CD4-positive, alpha-beta memory T cell (primary cell): ENCODE data around the gene UCN. TPM values are rescaled to one million over a fixed set of nuclear protein-coding genes. Genes with fewer than 3 reads are reported as not detected.

ENCODE experiments used
- polyA plus RNA-seq, 2 donors: library from polyadenylated mRNA; unstranded; fragments of 300-500 nt; fragmentation: Illumina TruSeq; gene quantifications; one replicate each; pipeline ENCODE4 v1.2.3, GENCODE V29; 2021
- total RNA-seq, 2 experiments: library from RNA; stranded (reverse); gene quantifications; one replicate each; pipeline ENCODE4 v1.2.3, GENCODE V29; 2021

UCN gene
- total and polyA plus RNA-seq, 4 experiments from 2014 or later: 0.84 to 5.4 (median 5.1) TPM; not detected in 1

Other genes with a start within 250 kb of the UCN start
- 100 to 1,000 TPM; 269 to 296 TPM for gene OST4, start 236.8 kb downstream of the UCN start, total RNA-seq
- 100 to 1,000 TPM; 877 to 958 TPM for gene OST4, start 236.8 kb downstream of the UCN start, polyA plus RNA-seq
- gene EMILIN1, start 229.8 kb downstream of the UCN start, total RNA-seq: under 1 TPM; 0.33 to 0.81 TPM
- under 1 TPM; 0.35 to 0.67 TPM for gene EMILIN1, start 229.8 kb downstream of the UCN start, polyA plus RNA-seq
- 1 to 10 TPM; 6.0 to 8.6 TPM for gene KHK, start 221.7 kb downstream of the UCN start, total RNA-seq
- 1 to 10 TPM; 6.3 to 8.2 TPM for gene KHK, start 221.7 kb downstream of the UCN start, polyA plus RNA-seq
- gene CGREF1, start 189.3 kb downstream of the UCN start, total RNA-seq: under 1 TPM in 1 of 2 experiments, not detected in 1; 0.47 TPM
- gene CGREF1, start 189.3 kb downstream of the UCN start, polyA plus RNA-seq: under 1 TPM in 1 of 2 donors, not detected in 1; 0.36 TPM
- 1 to 10 TPM; 1.3 to 2.1 TPM for gene ABHD1, start 184.6 kb downstream of the UCN start, total RNA-seq
- 1 to 10 TPM in 1 of 2 donors, under 1 TPM in 1; 0.49 to 1.1 TPM for gene ABHD1, start 184.6 kb downstream of the UCN start, polyA plus RNA-seq
- gene PREB, start 173.8 kb downstream of the UCN start, total RNA-seq: 10 to 100 TPM; 64.5 to 65.3 TPM
- gene PREB, start 173.8 kb downstream of the UCN start, polyA plus RNA-seq: 10 to 100 TPM; 65.5 to 74.2 TPM
- not detected for gene PRR30, start 169.0 kb downstream of the UCN start, total RNA-seq
- gene PRR30, start 169.0 kb downstream of the UCN start, polyA plus RNA-seq: not detected
- not detected for gene TCF23, start 159.4 kb downstream of the UCN start, total RNA-seq
- gene TCF23, start 159.4 kb downstream of the UCN start, polyA plus RNA-seq: not detected
- gene ATRAID, start 96.4 kb downstream of the UCN start, total RNA-seq: 100 to 1,000 TPM; 103 to 109 TPM
- 100 to 1,000 TPM; 279 to 443 TPM for gene ATRAID, start 96.4 kb downstream of the UCN start, polyA plus RNA-seq
- gene SLC5A6, start 96.2 kb downstream of the UCN start, total RNA-seq: 10 to 100 TPM; 21.9 to 25.1 TPM
- 10 to 100 TPM; 18.9 to 21.7 TPM for gene SLC5A6, start 96.2 kb downstream of the UCN start, polyA plus RNA-seq
- 10 to 100 TPM; 47.6 to 49.3 TPM for gene CAD, start 91.1 kb downstream of the UCN start, total RNA-seq
- gene CAD, start 91.1 kb downstream of the UCN start, polyA plus RNA-seq: 10 to 100 TPM; 11.3 to 24.1 TPM
- not detected for gene SLC30A3, start 45.4 kb downstream of the UCN start, total RNA-seq
- gene SLC30A3, start 45.4 kb downstream of the UCN start, polyA plus RNA-seq: not detected
- not detected for gene DNAJC5G, start 33.0 kb downstream of the UCN start, total RNA-seq
- not detected for gene DNAJC5G, start 33.0 kb downstream of the UCN start, polyA plus RNA-seq
- under 1 TPM in 1 of 2 experiments, not detected in 1; 0.17 TPM for gene TRIM54, start 26.0 kb downstream of the UCN start, total RNA-seq
- not detected for gene TRIM54, start 26.0 kb downstream of the UCN start, polyA plus RNA-seq
- 10 to 100 TPM; 89.3 to 93.3 TPM for gene MPV17, start 14.7 kb upstream of the UCN start, total RNA-seq
- gene MPV17, start 14.7 kb upstream of the UCN start, polyA plus RNA-seq: 100 to 1,000 TPM; 125 to 162 TPM
- 10 to 100 TPM; 82.9 to 90.8 TPM for gene GTF3C2, start 48.3 kb upstream of the UCN start, total RNA-seq
- 10 to 100 TPM; 37.7 to 51.8 TPM for gene GTF3C2, start 48.3 kb upstream of the UCN start, polyA plus RNA-seq
- 10 to 100 TPM; 48.4 to 56.0 TPM for gene EIF2B4, start 61.9 kb upstream of the UCN start, total RNA-seq
- gene EIF2B4, start 61.9 kb upstream of the UCN start, polyA plus RNA-seq: 10 to 100 TPM; 33.4 to 35.1 TPM
- gene SNX17, start 62.2 kb upstream of the UCN start, total RNA-seq: 100 to 1,000 TPM; 122 to 130 TPM
- gene SNX17, start 62.2 kb upstream of the UCN start, polyA plus RNA-seq: 100 to 1,000 TPM; 178 to 304 TPM
- gene ZNF513, start 72.3 kb upstream of the UCN start, total RNA-seq: 10 to 100 TPM; 17.6 to 20.1 TPM
- gene ZNF513, start 72.3 kb upstream of the UCN start, polyA plus RNA-seq: 1 to 10 TPM; 3.7 to 6.3 TPM
- 10 to 100 TPM; 53.8 to 56.1 TPM for gene PPM1G, start 101.1 kb upstream of the UCN start, total RNA-seq
- gene PPM1G, start 101.1 kb upstream of the UCN start, polyA plus RNA-seq: 10 to 100 TPM; 76.7 to 99.4 TPM
- gene NRBP1, start 120.2 kb upstream of the UCN start, total RNA-seq: 100 to 1,000 TPM; 115 to 119 TPM
- 100 to 1,000 TPM; 118 to 125 TPM for gene NRBP1, start 120.2 kb upstream of the UCN start, polyA plus RNA-seq
- gene KRTCAP3, start 133.9 kb upstream of the UCN start, total RNA-seq: 10 to 100 TPM; 23.6 to 23.9 TPM
- gene KRTCAP3, start 133.9 kb upstream of the UCN start, polyA plus RNA-seq: 1 to 10 TPM; 1.8 to 9.4 TPM
- gene IFT172, start 181.3 kb upstream of the UCN start, total RNA-seq: 10 to 100 TPM; 23.6 to 24.4 TPM
- gene IFT172, start 181.3 kb upstream of the UCN start, polyA plus RNA-seq: 1 to 10 TPM; 2.1 to 5.2 TPM
- gene FNDC4, start 186.8 kb upstream of the UCN start, total RNA-seq: not detected
- under 1 TPM in 1 of 2 donors, not detected in 1; 0.11 TPM for gene FNDC4, start 186.8 kb upstream of the UCN start, polyA plus RNA-seq
- not detected for gene GCKR, start 188.4 kb upstream of the UCN start, total RNA-seq
- not detected for gene GCKR, start 188.4 kb upstream of the UCN start, polyA plus RNA-seq